Retinal pigment epithelial cell (primary cell): Measurements from ENCODE around the gene SIL1.

Experiments
- DNase-seq: peaks from one replicate; pipeline ENCODE4 v3.0.0-alpha.2; 2010; ENCODE audit warnings: low read depth
- H3K4me3 ChIP-seq: 2 replicates; pipeline ENCODE4 v1.5.1; 2011; ENCODE audit warnings: mild to moderate bottlenecking, low read length, control low read depth, moderate library complexity
- TF ChIP-seq, protein P1 (sequence below): conservative IDR thresholded peaks from 2 replicates; pipeline ENCODE4 v1.5.1; 2011; ENCODE audit warnings: low read depth, low read length, control low read depth, inconsistent platforms

SIL1 gene

GRCh38 chr5:139092741-139093343, 105.3 kb downstream of the SIL1 start:
- no peak overlapping the region for H3K4me3 ChIP-seq
- no peak for DNase-seq
- TF ChIP-seq, protein P1, sequence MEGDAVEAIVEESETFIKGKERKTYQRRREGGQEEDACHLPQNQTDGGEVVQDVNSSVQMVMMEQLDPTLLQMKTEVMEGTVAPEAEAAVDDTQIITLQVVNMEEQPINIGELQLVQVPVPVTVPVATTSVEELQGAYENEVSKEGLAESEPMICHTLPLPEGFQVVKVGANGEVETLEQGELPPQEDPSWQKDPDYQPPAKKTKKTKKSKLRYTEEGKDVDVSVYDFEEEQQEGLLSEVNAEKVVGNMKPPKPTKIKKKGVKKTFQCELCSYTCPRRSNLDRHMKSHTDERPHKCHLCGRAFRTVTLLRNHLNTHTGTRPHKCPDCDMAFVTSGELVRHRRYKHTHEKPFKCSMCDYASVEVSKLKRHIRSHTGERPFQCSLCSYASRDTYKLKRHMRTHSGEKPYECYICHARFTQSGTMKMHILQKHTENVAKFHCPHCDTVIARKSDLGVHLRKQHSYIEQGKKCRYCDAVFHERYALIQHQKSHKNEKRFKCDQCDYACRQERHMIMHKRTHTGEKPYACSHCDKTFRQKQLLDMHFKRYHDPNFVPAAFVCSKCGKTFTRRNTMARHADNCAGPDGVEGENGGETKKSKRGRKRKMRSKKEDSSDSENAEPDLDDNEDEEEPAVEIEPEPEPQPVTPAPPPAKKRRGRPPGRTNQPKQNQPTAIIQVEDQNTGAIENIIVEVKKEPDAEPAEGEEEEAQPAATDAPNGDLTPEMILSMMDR, result no peak

DNA sequence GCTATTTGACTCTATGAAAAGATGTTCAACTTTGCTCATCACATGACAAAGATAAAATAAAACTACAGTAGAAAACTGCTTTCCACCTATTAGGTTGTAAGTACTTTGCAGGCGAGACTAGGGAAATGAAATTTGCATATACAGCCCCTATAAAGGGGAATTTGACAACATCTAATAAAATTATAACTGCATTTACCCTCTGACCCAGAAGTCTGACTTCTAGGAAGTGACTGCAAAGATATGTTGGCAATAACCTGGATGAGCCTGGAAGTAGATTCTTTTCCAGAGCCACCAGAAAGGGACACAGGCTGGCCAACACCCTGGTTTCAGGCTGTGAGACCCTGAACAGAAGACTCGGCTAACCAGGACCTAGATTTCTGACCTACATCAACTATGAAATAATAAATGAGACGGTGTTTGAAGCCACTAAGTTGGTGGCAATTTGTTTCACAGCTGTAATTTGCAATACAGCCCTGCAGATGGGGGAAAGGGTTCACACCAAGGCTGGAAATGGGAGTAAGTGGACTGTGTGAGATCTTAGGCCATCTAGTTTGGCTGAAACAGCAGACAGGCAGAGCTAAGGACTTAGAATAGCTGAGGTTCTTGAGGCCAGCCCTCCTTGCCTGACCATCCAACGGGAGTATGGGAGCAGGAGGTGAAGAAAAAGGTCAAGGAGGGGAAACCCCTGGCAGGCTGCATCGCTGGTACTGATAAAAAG, 106.6 kb downstream of the SIL1 start:
- DNase-seq, result no peak
- TF ChIP-seq, protein P1, result no peak
- no peak overlapping the region for H3K4me3 ChIP-seq

- H3K4me3 ChIP-seq, result no peak overlapping the region
- DNase-seq, result no peak
- TF ChIP-seq, protein P1, result no peak
Observed at GRCh38 chr5:139090581-139090980, 107.6 kb downstream of the SIL1 start.

GRCh38 chr5:139088024-139088423, 110.1 kb downstream of the SIL1 start:
- DNase-seq, result no peak
- H3K4me3 ChIP-seq, result no peak overlapping the region
- TF ChIP-seq, protein P1, result no peak

DNA sequence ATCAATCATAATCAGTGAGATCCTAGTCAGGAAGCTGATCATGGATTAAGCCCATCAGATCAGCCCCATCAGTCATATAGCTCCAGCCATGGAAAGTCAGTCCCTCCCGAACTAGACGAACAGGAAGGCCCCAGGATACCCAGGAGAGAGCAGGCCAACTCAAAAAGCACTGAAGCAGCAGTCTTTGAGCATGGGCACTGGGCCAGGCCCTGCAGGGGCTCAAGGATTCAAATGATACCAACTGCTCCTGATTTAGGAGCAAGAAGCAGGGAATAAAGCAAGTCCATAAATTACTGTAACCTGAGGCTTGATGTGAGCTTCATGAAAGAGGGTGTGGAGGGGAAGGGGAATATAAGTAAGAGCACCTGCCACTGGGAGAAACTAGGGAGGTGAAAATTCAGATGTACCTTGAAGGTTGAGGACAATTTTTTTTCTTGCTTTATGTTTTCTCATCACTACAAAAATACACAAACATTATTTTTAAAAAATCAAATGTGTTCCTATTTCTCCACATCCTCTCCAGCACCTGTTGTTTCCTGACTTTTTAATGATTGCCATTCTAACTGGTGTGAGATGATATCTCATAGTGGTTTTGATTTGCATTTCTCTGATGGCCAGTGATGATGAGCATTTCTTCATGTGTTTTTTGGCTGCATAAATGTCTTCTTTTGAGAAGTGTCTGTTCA, 115.2 kb downstream of the SIL1 start:
- TF ChIP-seq, protein P1, result no peak
- no peak for DNase-seq
- no peak overlapping the region for H3K4me3 ChIP-seq

- H3K4me3 ChIP-seq, result no peak overlapping the region
- no peak for DNase-seq
Observed at GRCh38 chr5:139079991-139080610, 118.1 kb downstream of the SIL1 start.

More at GRCh38 chr5:139079991-139080610, 118.1 kb downstream of the SIL1 start:
- TF ChIP-seq, protein P1, result no peak
